H9 (cell line): ENCODE data around the gene MAPK6. TPM values are rescaled to one million over a fixed set of nuclear protein-coding genes. Genes with fewer than 3 reads are reported as not detected.

Experiments used
- DNase-seq: peaks from one replicate; pipeline ENCODE4 v3.0.0-alpha.2; 2017
- H2AFZ ChIP-seq: one replicate; pipeline ENCODE4 v1.6.1; 2013; ENCODE audit warnings: mild to moderate bottlenecking, low read length, control low read depth, moderate library complexity
- H2AK5ac ChIP-seq: 2 replicates; pipeline ENCODE4 v1.6.1; 2013; ENCODE audit warnings: low read length, control low read depth, mixed read lengths; ENCODE audit not compliant: insufficient read length
- H2BK120ac ChIP-seq: one replicate; pipeline ENCODE4 v1.6.1; 2013; ENCODE audit warnings: low read depth, mild to moderate bottlenecking, low read length, control low read depth, inconsistent platforms; ENCODE audit not compliant: poor library complexity, severe bottlenecking
- H2BK12ac ChIP-seq: 2 replicates; pipeline ENCODE4 v1.6.1; 2013; ENCODE audit warnings: low read length, control low read depth, mixed read lengths, low read depth; ENCODE audit not compliant: insufficient read length
- H2BK15ac ChIP-seq: 2 replicates; pipeline ENCODE4 v1.6.1; 2013; ENCODE audit warnings: low read depth, low read length, control low read depth
- H2BK20ac ChIP-seq: one replicate; pipeline ENCODE4 v1.6.1; 2013; ENCODE audit warnings: low read depth, mild to moderate bottlenecking, low read length, control low read depth, inconsistent platforms; ENCODE audit not compliant: poor library complexity, severe bottlenecking
- H2BK5ac ChIP-seq: 2 replicates; pipeline ENCODE4 v1.6.1; 2013; ENCODE audit warnings: low read length, control low read depth, mixed read lengths; ENCODE audit not compliant: insufficient read length
- H3K14ac ChIP-seq: 2 replicates; pipeline ENCODE4 v1.6.1; 2013; ENCODE audit warnings: low read length, control low read depth; ENCODE audit not compliant: insufficient read depth
- H3K18ac ChIP-seq: 2 replicates; pipeline ENCODE4 v1.6.1; 2013; ENCODE audit warnings: low read depth, mild to moderate bottlenecking, mixed read lengths, low read length, control low read depth; ENCODE audit not compliant: insufficient read length
- H3K23ac ChIP-seq: 2 replicates; pipeline ENCODE4 v1.6.1; 2013; ENCODE audit warnings: low read length, control low read depth, mixed read lengths, low read depth; ENCODE audit not compliant: insufficient read length
- H3K23me2 ChIP-seq: 2 replicates; pipeline ENCODE4 v1.6.1; 2013; ENCODE audit warnings: low read depth, mild to moderate bottlenecking, mixed read lengths, low read length, control low read depth; ENCODE audit not compliant: insufficient read length, poor library complexity, severe bottlenecking
- H3K27ac ChIP-seq: 2 replicates; pipeline ENCODE4 v1.5.1; 2013; ENCODE audit warnings: low read length, control low read depth, mixed read lengths, low read depth; ENCODE audit not compliant: insufficient read length
- H3K27me3 ChIP-seq: 2 replicates; pipeline ENCODE4 v1.6.1; 2013; ENCODE audit warnings: low read length, control low read depth, inconsistent platforms; ENCODE audit not compliant: insufficient read depth
- H3K4ac ChIP-seq: 2 replicates; pipeline ENCODE4 v1.6.1; 2013; ENCODE audit warnings: low read depth, mild to moderate bottlenecking, control low read depth, inconsistent platforms, low read length, moderate library complexity
- H3K4me1 ChIP-seq: 2 replicates; pipeline ENCODE4 v1.6.1; 2013; ENCODE audit warnings: low read length, control low read depth, inconsistent platforms; ENCODE audit not compliant: insufficient read depth
- H3K4me2 ChIP-seq: 2 replicates; pipeline ENCODE4 v1.6.1; 2013; ENCODE audit warnings: low read length, control low read depth, mixed read lengths; ENCODE audit not compliant: insufficient read length, insufficient read depth
- H3K56ac ChIP-seq: 2 replicates; pipeline ENCODE4 v1.6.1; 2013; ENCODE audit warnings: low read depth, mild to moderate bottlenecking, mixed read lengths, low read length, control low read depth; ENCODE audit not compliant: insufficient read length
- H3K79me1 ChIP-seq: 2 replicates; pipeline ENCODE4 v1.6.1; 2013; ENCODE audit warnings: low read depth, mild to moderate bottlenecking, moderate library complexity, low read length, control low read depth, inconsistent platforms; ENCODE audit not compliant: insufficient read depth, poor library complexity, severe bottlenecking
- H3K79me2 ChIP-seq: 2 replicates; pipeline ENCODE4 v1.6.1; 2013; ENCODE audit warnings: low read length, control low read depth, inconsistent platforms; ENCODE audit not compliant: insufficient read depth
- H3K9ac ChIP-seq: 2 replicates; pipeline ENCODE4 v1.6.1; 2013; ENCODE audit warnings: low read length, control low read depth, mixed read lengths; ENCODE audit not compliant: insufficient read length; ENCODE audit errors: extremely low read depth
- H3K9me3 ChIP-seq: one replicate; pipeline ENCODE4 v1.6.1; 2013; ENCODE audit warnings: low read depth, low read length, inconsistent platforms; ENCODE audit not compliant: control insufficient read depth
- H3T11ph ChIP-seq: one replicate; pipeline ENCODE4 v1.6.1; 2013; ENCODE audit warnings: mild to moderate bottlenecking, low read length, control low read depth, inconsistent platforms
- H4K20me1 ChIP-seq: one replicate; pipeline ENCODE4 v1.6.1; 2013; ENCODE audit not compliant: control insufficient read depth, insufficient read length, insufficient read depth
- H4K5ac ChIP-seq: 2 replicates; pipeline ENCODE4 v1.6.1; 2013; ENCODE audit warnings: low read depth, mild to moderate bottlenecking, mixed read lengths, low read length, control low read depth; ENCODE audit not compliant: insufficient read length
- H4K8ac ChIP-seq: replicated peaks from 2 replicates; pipeline ENCODE4 v1.6.1; 2013; ENCODE audit warnings: low read length, control low read depth, mixed read lengths, low read depth; ENCODE audit not compliant: insufficient read length
- H4K91ac ChIP-seq: 2 replicates; pipeline ENCODE4 v1.6.1; 2013; ENCODE audit warnings: low read depth, mild to moderate bottlenecking, moderate library complexity, mixed read lengths, low read length, control low read depth; ENCODE audit not compliant: insufficient read length
- H3K27ac Mint-ChIP-seq, 3 experiments: 2 replicates in 2 of 3; 3 replicates in 1 of 3; pipeline ENCODE4 v1.8.0; 2020 to 2021; ENCODE audit warnings: mixed read lengths in 3 of 3, mild to moderate bottlenecking in 1 of 3, moderate library complexity in 1 of 3
- H3K27me3 Mint-ChIP-seq: 2 replicates; pipeline ENCODE4 v1.8.0; 2021; ENCODE audit warnings: low read depth, mild to moderate bottlenecking, moderate library complexity, mixed read lengths
- H3K36me3 Mint-ChIP-seq, 3 experiments: 2 replicates in 2 of 3; 3 replicates in 1 of 3; pipeline ENCODE4 v1.8.0; 2020 to 2021; ENCODE audit warnings: low read depth in 3 of 3, mixed read lengths in 3 of 3; ENCODE audit not compliant: insufficient read depth in 1 of 3
- H3K4me1 Mint-ChIP-seq, 2 experiments: 2 replicates each; pipeline ENCODE4 v1.8.0; 2020; ENCODE audit warnings: mixed read lengths in 2 of 2
- H3K4me3 Mint-ChIP-seq, 2 experiments: 2 replicates in 1 of 2; 3 replicates in 1 of 2; pipeline ENCODE4 v1.8.0; 2020 to 2021; ENCODE audit warnings: mild to moderate bottlenecking in 2 of 2, mixed read lengths in 2 of 2, moderate library complexity in 1 of 2
- H3K9me3 Mint-ChIP-seq, 2 experiments: 2 replicates in 1 of 2; 3 replicates in 1 of 2; pipeline ENCODE4 v1.8.0; 2020; ENCODE audit warnings: mild to moderate bottlenecking in 2 of 2, mixed read lengths in 2 of 2, moderate library complexity in 1 of 2
- CTCF ChIP-seq: fragments of 200-600 bp; sonication (generic); conservative IDR thresholded peaks from 3 replicates; pipeline ENCODE4 v1.8.0; 2021; ENCODE audit warnings: antibody characterized with exemption, mild to moderate bottlenecking
- WGBS: extraction: QIAGEN DNeasy Blood & Tissue Kit; methylation state at CpG from one replicate; pipeline ENCODE4 v1.1.7; 2013; ENCODE audit warnings: missing lambda C conversion rate, low lambda C conversion rate, mixed read lengths; ENCODE audit not compliant: insufficient read length; ENCODE audit errors: extremely low coverage; 5-methylcytosine and 5-hydroxymethylcytosine counted together
- total RNA-seq: library from RNA; stranded (reverse); gene quantifications from 2 replicates; pipeline ENCODE4 v1.2.1, GENCODE V29; 2021

MAPK6 gene
- total RNA-seq, 1 experiment from 2014 or later = 88.6 TPM

- Histone ChIP-seq H3K9me3 (no peaks in the 10 kb centered on the region), H4K5ac (no peak overlapping the region), H3K18ac (no peak overlapping the region), H3K4me2 (no peak overlapping the region), H3K9ac (no peak overlapping the region), H3K23me2 (no peaks in the 10 kb centered on the region), H3K23ac (no peak overlapping the region), H3K4ac (no peak overlapping the region), H3K56ac (no peak overlapping the region), H3K4me1 (no peaks in the 10 kb centered on the region), H2BK120ac (no peak overlapping the region), H4K91ac (no peak overlapping the region), H2BK20ac (no peak overlapping the region), H4K20me1 (no peaks in the 10 kb centered on the region), H2BK15ac (no peak overlapping the region), H3K79me1 (no peaks in the 10 kb centered on the region), H2BK5ac (no peak overlapping the region), H2AFZ (no peak overlapping the region), H2AK5ac (no peak overlapping the region), H3K79me2 (no peaks in the 10 kb centered on the region), H3K27me3 (no peaks in the 10 kb centered on the region), H3K27ac (no peak overlapping the region), H3T11ph (no peak overlapping the region), H4K8ac (no peak overlapping the region), H3K14ac (no peak overlapping the region), H2BK12ac (no peak overlapping the region)
- DNase-seq = no peak
- no peak for TF ChIP-seq CTCF
- H3K27me3 Mint-ChIP-seq = no peaks in the 10 kb centered on the region
- H3K27ac Mint-ChIP-seq = no peak overlapping the region
- H3K4me1 Mint-ChIP-seq = peaks cover 13 to 18% of the 10 kb centered on the region in 2 experiments; a peak in 3 of 4 replicates
- H3K4me3 Mint-ChIP-seq = no peak overlapping the region
- WGBS = no CpG with 5 or more reads among the region's 4 CpGs
- H3K36me3 Mint-ChIP-seq = no peaks in the 10 kb centered on the region
- no peaks in the 10 kb centered on the region for H3K9me3 Mint-ChIP-seq
These were observed 64.6 kb downstream of the MAPK6 start for GRCh38 chr15:52083603-52084002.
